Measurements from ENCODE around the gene CPNE9.

GRCh38 chr3:9686703-9687102, 16.9 kb upstream of the CPNE9 start:
- TF ChIP-seq CTCF (IDR thresholded peaks at IDR 0.05; ENCODE audit: low read depth, low read length): no peak
- TF ChIP-seq EZH2phosphoT487 (IDR thresholded peaks at IDR 0.05; ENCODE audit: low read depth): no peak

All from OCI-LY3 (cell line).